Tibial nerve (tissue), 3 donors: Measurements from ENCODE around the gene SLC25A13.

Source experiments
- CTCF ChIP-seq, 5 experiments: fragments of 200-600 bp in 3 of 5; fragments of 450-650 bp in 2 of 5; sonication (generic) in 3 of 5; IDR thresholded peaks; one replicate each; pipeline ENCODE4 v1.5.1; 2016 to 2019; ENCODE audit warnings: antibody characterized with exemption in 5 of 5, mild to moderate bottlenecking in 3 of 5, moderate library complexity in 2 of 5
- POLR2A ChIP-seq, 2 donors: fragments of 450-650 bp; IDR thresholded peaks; one replicate each; pipeline ENCODE4 v1.6.1; 2017; ENCODE audit warnings: antibody characterized with exemption in 2 of 2, mild to moderate bottlenecking in 2 of 2, moderate library complexity in 2 of 2

GRCh38 chr7:96202102-96202501, 119.8 kb downstream of the SLC25A13 start:
- TF ChIP-seq POLR2A (IDR thresholded peaks at IDR 0.05) (no peak), CTCF (IDR thresholded peaks at IDR 0.05) (no peak)
